Panc1 (cell line): ENCODE data around the gene TRIO. TPM values are rescaled to one million over a fixed set of nuclear protein-coding genes. Genes with fewer than 3 reads are reported as not detected.

Experiments used
- ATAC-seq: fragments of 200-7000 bp; cut with Tn5 transposase; 2 replicates; pipeline ENCODE4 v1.9.1; 2020; ENCODE audit warnings: mild to moderate bottlenecking, moderate library complexity
- BruUV-seq: library from RNA; stranded (reverse); fragments of 400-500 nt; replicated peaks from 2 replicates; lab custom pipeline; 2021; lab: Mats Ljungman, UMichigan
- CTCF ChIA-PET: fragments of 300-600 bp; sonication (Branson Sonifier 250); formaldehyde crosslinking; loops from one replicate; lab custom pipeline; 2022; ENCODE audit warnings: antibody characterized with exemption; lab: Charles Lee
- POLR2A ChIA-PET: fragments of 300-600 bp; sonication (Branson Sonifier 250); formaldehyde crosslinking; loops from one replicate; lab custom pipeline; 2022; ENCODE audit warnings: antibody characterized with exemption; lab: Charles Lee
- DNase-seq: peaks from one replicate; pipeline ENCODE4 v3.0.0-alpha.2; 2010; ENCODE audit warnings: low read depth, low spot score
- H3K27ac ChIP-seq: 2 replicates; pipeline ENCODE4 v1.5.1; 2011; ENCODE audit warnings: mild to moderate bottlenecking, low read length, inconsistent platforms
- H3K27me3 ChIP-seq: fragments of 200-500 bp; sonication (Bioruptor generic); 2 replicates; pipeline ENCODE4 v1.6.0; 2014; ENCODE audit warnings: low read length, inconsistent platforms; ENCODE audit not compliant: control insufficient read depth, insufficient read depth
- H3K36me3 ChIP-seq: fragments of 200-500 bp; sonication (Bioruptor generic); 2 replicates; pipeline ENCODE4 v1.5.1; 2014; ENCODE audit warnings: inconsistent platforms, mild to moderate bottlenecking, low read length, moderate library complexity; ENCODE audit not compliant: control insufficient read depth, insufficient read depth
- H3K4me1 ChIP-seq: 2 replicates; pipeline ENCODE4 v1.5.1; 2011; ENCODE audit warnings: inconsistent platforms, mild to moderate bottlenecking, low read length, moderate library complexity; ENCODE audit not compliant: control insufficient read depth, insufficient read depth
- H3K4me3 ChIP-seq, 2 experiments: 2 replicates each; pipeline ENCODE4 v1.5.1; 2011 to 2012; ENCODE audit warnings: low read depth in 2 of 2, low read length in 2 of 2, mild to moderate bottlenecking in 2 of 2, inconsistent platforms in 1 of 2, moderate library complexity in 1 of 2
- H3K9me3 ChIP-seq: fragments of 200-500 bp; sonication (Bioruptor generic); 2 replicates; pipeline ENCODE4 v1.5.1; 2014; ENCODE audit warnings: low read depth, mild to moderate bottlenecking, inconsistent platforms, low read length, moderate library complexity; ENCODE audit not compliant: control insufficient read depth, insufficient read depth
- POLR2AphosphoS5 ChIP-seq: IDR thresholded peaks from 2 replicates; pipeline ENCODE4 v1.6.1; 2012; ENCODE audit warnings: mild to moderate bottlenecking, low read depth, low read length, moderate library complexity
- SIN3A ChIP-seq: IDR thresholded peaks from 2 replicates; pipeline ENCODE4 v1.6.1; 2012; ENCODE audit warnings: low read depth, mild to moderate bottlenecking, low read length, moderate library complexity, borderline replicate concordance; ENCODE audit not compliant: insufficient read depth
- TCF7L2 ChIP-seq: IDR thresholded peaks from 2 replicates; pipeline ENCODE4 v1.6.1; 2011; ENCODE audit warnings: mild to moderate bottlenecking, low read depth, low read length, inconsistent platforms
- in situ Hi-C: cut with HindIII; loops from 2 replicates; pipeline ENCODE4 v1.10.0; 2016; ENCODE audit warnings: low sequenced_read_pairs, low pct_unique_long_range_greater_than_20kb
- intact Hi-C: fragments of 100-400 bp; cut with micrococcal nuclease; formaldehyde crosslinking; loops from one replicate; pipeline ENCODE4 v1.10.0; 2022; ENCODE audit not compliant: unreplicated experiment
- total RNA-seq: library from RNA; stranded (reverse); gene quantifications from one replicate; pipeline ENCODE4 v1.2.1, GENCODE V29; 2021; ENCODE audit not compliant: unreplicated experiment
- TF ChIP-seq, protein P1 (sequence below): fragments of 450-650 bp; IDR thresholded peaks from 2 replicates; pipeline ENCODE4 v1.5.1; 2017; ENCODE audit warnings: mild to moderate bottlenecking
- TF ChIP-seq, protein P2 (sequence below), 2 experiments: IDR thresholded peaks; 2 replicates each; pipeline ENCODE4 v1.6.1; 2011 to 2012; ENCODE audit warnings: low read depth in 2 of 2, control low read depth in 1 of 2, low read length in 1 of 2, mild to moderate bottlenecking in 1 of 2, moderate library complexity in 1 of 2; ENCODE audit not compliant: insufficient read depth in 1 of 2

The TRIO gene
- total RNA-seq, 1 experiment from 2014 or later, result 349 TPM

GRCh38 chr5:14518638-14519037 is 375.5 kb downstream of the TRIO start:
- BruUV-seq, result no TSS peak
- no peak overlapping the region for H3K4me3 ChIP-seq
- in situ Hi-C loops, result no loop called here
- H3K27me3 ChIP-seq, result no peaks in the 10 kb centered on the region
- no peak for DNase-seq
- POLR2A ChIA-PET, result no interaction called here
- CTCF ChIA-PET, result interaction anchor here (0.7 kb wide), 1 partner anchor 133 kb away, joined by 3 read pairs; no protein-coding TSS in a partner anchor
- no peaks in the 10 kb centered on the region for H3K36me3 ChIP-seq
- no peak for TF ChIP-seq POLR2AphosphoS5
- TF ChIP-seq TCF7L2, result no peak
- TF ChIP-seq, protein P1, sequence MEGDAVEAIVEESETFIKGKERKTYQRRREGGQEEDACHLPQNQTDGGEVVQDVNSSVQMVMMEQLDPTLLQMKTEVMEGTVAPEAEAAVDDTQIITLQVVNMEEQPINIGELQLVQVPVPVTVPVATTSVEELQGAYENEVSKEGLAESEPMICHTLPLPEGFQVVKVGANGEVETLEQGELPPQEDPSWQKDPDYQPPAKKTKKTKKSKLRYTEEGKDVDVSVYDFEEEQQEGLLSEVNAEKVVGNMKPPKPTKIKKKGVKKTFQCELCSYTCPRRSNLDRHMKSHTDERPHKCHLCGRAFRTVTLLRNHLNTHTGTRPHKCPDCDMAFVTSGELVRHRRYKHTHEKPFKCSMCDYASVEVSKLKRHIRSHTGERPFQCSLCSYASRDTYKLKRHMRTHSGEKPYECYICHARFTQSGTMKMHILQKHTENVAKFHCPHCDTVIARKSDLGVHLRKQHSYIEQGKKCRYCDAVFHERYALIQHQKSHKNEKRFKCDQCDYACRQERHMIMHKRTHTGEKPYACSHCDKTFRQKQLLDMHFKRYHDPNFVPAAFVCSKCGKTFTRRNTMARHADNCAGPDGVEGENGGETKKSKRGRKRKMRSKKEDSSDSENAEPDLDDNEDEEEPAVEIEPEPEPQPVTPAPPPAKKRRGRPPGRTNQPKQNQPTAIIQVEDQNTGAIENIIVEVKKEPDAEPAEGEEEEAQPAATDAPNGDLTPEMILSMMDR, result no peak
- TF ChIP-seq, protein P2, sequence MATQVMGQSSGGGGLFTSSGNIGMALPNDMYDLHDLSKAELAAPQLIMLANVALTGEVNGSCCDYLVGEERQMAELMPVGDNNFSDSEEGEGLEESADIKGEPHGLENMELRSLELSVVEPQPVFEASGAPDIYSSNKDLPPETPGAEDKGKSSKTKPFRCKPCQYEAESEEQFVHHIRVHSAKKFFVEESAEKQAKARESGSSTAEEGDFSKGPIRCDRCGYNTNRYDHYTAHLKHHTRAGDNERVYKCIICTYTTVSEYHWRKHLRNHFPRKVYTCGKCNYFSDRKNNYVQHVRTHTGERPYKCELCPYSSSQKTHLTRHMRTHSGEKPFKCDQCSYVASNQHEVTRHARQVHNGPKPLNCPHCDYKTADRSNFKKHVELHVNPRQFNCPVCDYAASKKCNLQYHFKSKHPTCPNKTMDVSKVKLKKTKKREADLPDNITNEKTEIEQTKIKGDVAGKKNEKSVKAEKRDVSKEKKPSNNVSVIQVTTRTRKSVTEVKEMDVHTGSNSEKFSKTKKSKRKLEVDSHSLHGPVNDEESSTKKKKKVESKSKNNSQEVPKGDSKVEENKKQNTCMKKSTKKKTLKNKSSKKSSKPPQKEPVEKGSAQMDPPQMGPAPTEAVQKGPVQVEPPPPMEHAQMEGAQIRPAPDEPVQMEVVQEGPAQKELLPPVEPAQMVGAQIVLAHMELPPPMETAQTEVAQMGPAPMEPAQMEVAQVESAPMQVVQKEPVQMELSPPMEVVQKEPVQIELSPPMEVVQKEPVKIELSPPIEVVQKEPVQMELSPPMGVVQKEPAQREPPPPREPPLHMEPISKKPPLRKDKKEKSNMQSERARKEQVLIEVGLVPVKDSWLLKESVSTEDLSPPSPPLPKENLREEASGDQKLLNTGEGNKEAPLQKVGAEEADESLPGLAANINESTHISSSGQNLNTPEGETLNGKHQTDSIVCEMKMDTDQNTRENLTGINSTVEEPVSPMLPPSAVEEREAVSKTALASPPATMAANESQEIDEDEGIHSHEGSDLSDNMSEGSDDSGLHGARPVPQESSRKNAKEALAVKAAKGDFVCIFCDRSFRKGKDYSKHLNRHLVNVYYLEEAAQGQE (IDR thresholded peaks at IDR 0.05; ENCODE audit: insufficient read depth in 1 of 2, low read depth in 2 of 2, low read length in 1 of 2), result no peak
- TF ChIP-seq SIN3A, result no peak
- intact Hi-C loops, result no loop called here
- H3K4me1 ChIP-seq, result no peaks in the 10 kb centered on the region
- no peak overlapping the region for H3K27ac ChIP-seq
- no peak for ATAC-seq
- no peaks in the 10 kb centered on the region for H3K9me3 ChIP-seq

DNA sequence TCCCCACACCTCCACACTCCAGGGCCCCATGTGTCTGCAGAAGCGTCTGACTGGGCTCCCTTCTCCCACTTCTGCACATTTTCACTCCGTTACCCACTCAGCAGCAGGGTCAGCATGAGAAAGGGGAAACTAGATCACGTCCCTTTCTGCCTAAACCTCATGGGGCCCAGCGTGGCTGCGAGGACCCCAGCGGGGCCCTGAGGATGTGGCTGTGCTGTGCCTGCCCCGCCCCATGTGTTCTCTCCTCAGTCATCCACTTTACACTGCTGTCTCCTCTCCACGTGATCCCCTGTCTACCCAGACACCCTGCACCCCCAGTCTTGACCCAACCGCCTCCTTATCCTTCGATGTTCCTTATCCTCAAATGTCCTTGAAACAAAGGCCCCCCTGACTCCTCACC is 378.6 kb downstream of the TRIO start:
- TF ChIP-seq SIN3A (no peak), POLR2AphosphoS5 (no peak), TCF7L2 (no peak)
- TF ChIP-seq, protein P2 (IDR thresholded peaks at IDR 0.05; ENCODE audit: insufficient read depth in 1 of 2, low read depth in 2 of 2, low read length in 1 of 2), result no peak
- TF ChIP-seq, protein P1, result no peak
- Histone ChIP-seq H3K4me3 (no peak overlapping the region), H3K36me3 (no peaks in the 10 kb centered on the region), H3K27ac (no peak overlapping the region), H3K4me1 (no peaks in the 10 kb centered on the region), H3K9me3 (no peaks in the 10 kb centered on the region), H3K27me3 (no peaks in the 10 kb centered on the region)
- ChIA-PET POLR2A (no interaction called here), CTCF (no interaction called here)
- BruUV-seq, result no TSS peak
- intact Hi-C loops, result no loop called here
- in situ Hi-C loops, result no loop called here
- no peak for DNase-seq
- ATAC-seq, result no peak
